SK-N-SH (cell line): Measurements from ENCODE around the gene GOLGA6D. TPM values are rescaled to one million over a fixed set of nuclear protein-coding genes. Genes with fewer than 3 reads are reported as not detected.

Experiments used
- CTCF ChIA-PET: fragments of 300-600, 350-600 bp; formaldehyde crosslinking; extraction: SDS; loops from one replicate; lab custom pipeline; 2021; lab: Yijun Ruan, JAX
- POLR2A ChIA-PET: fragments of 350-600 bp; sonication (Branson Sonifier 250); formaldehyde crosslinking; extraction: SDS; loops from one replicate; lab custom pipeline; 2020; ENCODE audit warnings: antibody characterized with exemption, inconsistent platforms; lab: Yijun Ruan, JAX
- DNase-seq: peaks from one replicate; pipeline ENCODE4 v3.0.0; 2012
- H2AFZ ChIP-seq: fragments of 200-600 bp; sonication (generic); 2 replicates; pipeline ENCODE4 v1.8.1; 2016; ENCODE audit warnings: antibody characterized with exemption, mild to moderate bottlenecking, low read depth
- H3F3A ChIP-seq: fragments of 200-600 bp; sonication (generic); replicated peaks from 2 replicates; pipeline ENCODE3; 2016; ENCODE audit warnings: antibody characterized with exemption, mild to moderate bottlenecking; ENCODE audit not compliant: insufficient read depth
- H3K27ac ChIP-seq, 2 experiments: fragments of 200-500 bp in 1 of 2; fragments of 200-600 bp in 1 of 2; sonication (Bioruptor generic) in 1 of 2; sonication (generic), shearing (Covaris generic) in 1 of 2; 2 replicates each; pipeline versions ENCODE4 v1.5.1 to v1.6.1; 2014 to 2016; ENCODE audit warnings: low read depth in 2 of 2, inconsistent platforms in 1 of 2, low read length in 1 of 2, mild to moderate bottlenecking in 1 of 2, mixed read lengths in 1 of 2
- H3K27me3 ChIP-seq: fragments of 200-600 bp; sonication (generic), shearing (Covaris generic); 2 replicates; pipeline ENCODE4 v1.6.1; 2016; ENCODE audit warnings: mixed run types; ENCODE audit not compliant: insufficient read depth
- H3K36me3 ChIP-seq, 2 experiments: fragments of 200-500 bp in 1 of 2; fragments of 200-600 bp in 1 of 2; sonication (Bioruptor generic) in 1 of 2; sonication (generic) in 1 of 2; replicated peaks in 1 of 2; 2 replicates each; pipeline versions ENCODE3 to v1.5.1; 2014 to 2016; ENCODE audit warnings: low read length in 1 of 2, mild to moderate bottlenecking in 1 of 2; ENCODE audit not compliant: insufficient read depth in 2 of 2, control insufficient read depth in 1 of 2
- H3K4me1 ChIP-seq, 2 experiments: fragments of 200-500 bp in 1 of 2; fragments of 200-600 bp in 1 of 2; sonication (Bioruptor generic) in 1 of 2; sonication (generic), shearing (Covaris generic) in 1 of 2; 2 replicates each; pipeline versions ENCODE4 v1.5.1 to v1.6.1; 2014 to 2016; ENCODE audit warnings: low read depth in 1 of 2, low read length in 1 of 2, mixed run types in 1 of 2; ENCODE audit not compliant: insufficient read depth in 2 of 2, control insufficient read depth in 1 of 2
- H3K4me2 ChIP-seq: fragments of 200-600 bp; sonication (generic), shearing (Covaris generic); 2 replicates; pipeline ENCODE4 v1.6.1; 2017; ENCODE audit warnings: mixed run types
- H3K4me3 ChIP-seq, 2 experiments: fragments of 200-500 bp in 1 of 2; fragments of 200-600 bp in 1 of 2; sonication (Bioruptor generic) in 1 of 2; sonication (generic), shearing (Covaris generic) in 1 of 2; 2 replicates each; pipeline versions ENCODE4 v1.5.1 to v1.8.1; 2014 to 2016; ENCODE audit warnings: low read depth in 2 of 2, inconsistent platforms in 1 of 2, low read length in 1 of 2, mild to moderate bottlenecking in 1 of 2, mixed read lengths in 1 of 2, moderate library complexity in 1 of 2
- H3K79me2 ChIP-seq: fragments of 200-600 bp; sonication (generic); 2 replicates; pipeline ENCODE4 v1.8.1; 2017; ENCODE audit warnings: mild to moderate bottlenecking; ENCODE audit not compliant: insufficient read depth
- H3K9ac ChIP-seq: fragments of 200-600 bp; sonication (generic); 2 replicates; pipeline ENCODE4 v1.6.1; 2017; ENCODE audit warnings: mixed run types
- H3K9me2 ChIP-seq: fragments of 200-600 bp; sonication (generic); 2 replicates; pipeline ENCODE4 v1.6.1; 2017; ENCODE audit warnings: mixed run types
- H3K9me3 ChIP-seq: fragments of 200-600 bp; sonication (generic); 2 replicates; pipeline ENCODE4 v1.6.1; 2017; ENCODE audit warnings: mixed run types, mild to moderate bottlenecking, moderate library complexity
- H4K20me1 ChIP-seq: fragments of 200-600 bp; sonication (generic); 2 replicates; pipeline ENCODE4 v1.6.1; 2017; ENCODE audit warnings: mild to moderate bottlenecking, mixed run types; ENCODE audit not compliant: insufficient read depth
- ELF1 ChIP-seq: IDR thresholded peaks from 2 replicates; pipeline ENCODE4 v1.4.0; 2012
- EZH2phosphoT487 ChIP-seq: fragments of 200-600 bp; sonication (generic); IDR thresholded peaks from 2 replicates; pipeline ENCODE4 v1.6.1; 2017; ENCODE audit warnings: low read depth, mixed run types, mild to moderate bottlenecking, antibody characterized with exemption, moderate library complexity, borderline replicate concordance
- FOXJ3 ChIP-seq: sonication (generic); formaldehyde crosslinking; IDR thresholded peaks from 2 replicates; pipeline ENCODE4 v1.5.1; 2020; ENCODE audit warnings: mild to moderate bottlenecking, missing genetic modification reagents
- FOXM1 ChIP-seq: IDR thresholded peaks from 2 replicates; pipeline ENCODE4 v1.4.0; 2012; ENCODE audit warnings: low read depth, mild to moderate bottlenecking
- GABPA ChIP-seq: IDR thresholded peaks from 2 replicates; pipeline ENCODE4 v1.4.0; 2012; ENCODE audit warnings: low read depth, mild to moderate bottlenecking
- JUND ChIP-seq: IDR thresholded peaks from 2 replicates; pipeline ENCODE4 v1.4.0; 2012
- POLR2AphosphoS5 ChIP-seq: IDR thresholded peaks from 2 replicates; pipeline ENCODE4 v1.6.1; 2012; ENCODE audit warnings: low read depth, low read length
- RAD21 ChIP-seq: IDR thresholded peaks from 2 replicates; pipeline ENCODE4 v1.6.1; 2012; ENCODE audit warnings: mild to moderate bottlenecking, low read length
- RCOR1 ChIP-seq: fragments of 150-350 bp; IDR thresholded peaks from 2 replicates; pipeline ENCODE4 v1.6.1; 2017; ENCODE audit warnings: antibody characterized with exemption, low read length
- REST ChIP-seq: IDR thresholded peaks from 2 replicates; pipeline ENCODE4 v1.6.1; 2012; ENCODE audit warnings: mild to moderate bottlenecking, low read depth, low read length, moderate library complexity
- SIN3A ChIP-seq: IDR thresholded peaks from 2 replicates; pipeline ENCODE4 v1.6.1; 2012; ENCODE audit warnings: low read depth, mild to moderate bottlenecking, low read length, moderate library complexity, borderline replicate concordance
- SMC3 ChIP-seq: IDR thresholded peaks from 2 replicates; pipeline ENCODE4 v1.6.1; 2012; ENCODE audit warnings: low read depth, low read length, improper control_type of control experiment
- TAF1 ChIP-seq: IDR thresholded peaks from 2 replicates; pipeline ENCODE4 v1.6.1; 2012; ENCODE audit warnings: low read depth, mild to moderate bottlenecking, low read length, moderate library complexity, borderline replicate concordance
- USF2 ChIP-seq: fragments of 150-350 bp; IDR thresholded peaks from 2 replicates; pipeline ENCODE4 v1.6.1; 2017; ENCODE audit warnings: antibody characterized with exemption, low read length, low read depth, borderline replicate concordance
- YY1 ChIP-seq: IDR thresholded peaks from 2 replicates; pipeline ENCODE4 v1.4.0; 2012; ENCODE audit warnings: low read depth, mild to moderate bottlenecking
- WGBS: methylation state at CpG from one replicate; pipeline ENCODE4 v1.1.6; 2017; ENCODE audit warnings: low lambda C conversion rate; 5-methylcytosine and 5-hydroxymethylcytosine counted together
- polyA plus RNA-seq, 3 experiments: library from polyadenylated mRNA; depleted of rRNA; stranded (reverse); fragments of >200 nt; gene quantifications; 2 replicates each; pipeline ENCODE4 v1.2.3, GENCODE V29; 2012

Gene GOLGA6D
- polyA plus RNA-seq, 1 of the 3 experiments (the other 2 are of a cell fraction) = 0.02 TPM

- Histone ChIP-seq H3K79me2 (no peaks in the 10 kb centered on the region), H4K20me1 (no peaks in the 10 kb centered on the region), H3K4me3 (no peak overlapping the region), H3K4me1 (peaks cover 0 to 3% of the 10 kb centered on the region in 2 experiments; a peak in 1 of 4 replicates), H3K4me2 (no peak overlapping the region), H3K27ac (no peak overlapping the region), H3F3A (no peaks in the 10 kb centered on the region), H3K9me2 (no peaks in the 10 kb centered on the region), H3K9ac (no peak overlapping the region), H3K27me3 (peaks cover 13% of the 10 kb centered on the region), H2AFZ (no peak overlapping the region), H3K9me3 (no peaks in the 10 kb centered on the region), H3K36me3 (no peaks in the 10 kb centered on the region)
- TF ChIP-seq RAD21 = no peak
- TF ChIP-seq JUND = no peak
- no peak for TF ChIP-seq FOXM1
- TF ChIP-seq SMC3 = no peak
- TF ChIP-seq ELF1 = no peak
- TF ChIP-seq YY1 = no peak
- TF ChIP-seq SIN3A = no peak
- no peak for TF ChIP-seq USF2
- no peak for TF ChIP-seq RCOR1
- TF ChIP-seq GABPA = no peak
- TF ChIP-seq EZH2phosphoT487 = no peak
- TF ChIP-seq POLR2AphosphoS5 = no peak
- no peak for TF ChIP-seq REST
- no peak for TF ChIP-seq FOXJ3 (CRISPR knock-in tag)
- no peak for TF ChIP-seq TAF1
- POLR2A ChIA-PET = no interaction called here
- CTCF ChIA-PET = interaction anchor here (1.2 to 1.3 kb wide), 2 partner anchors 35 to 206 kb away, joined by 3 read pairs; no protein-coding TSS in a partner anchor
- DNase-seq = no peak
- WGBS = 39% methylated on average over 2 of the region's 10 CpGs
Measured at GRCh38 chr15:75235051-75235673, 47.5 kb upstream of the GOLGA6D start.
